Lung (tissue), 12 donors: ENCODE measurements around the gene PCDHGC3. TPM values are rescaled to one million over a fixed set of nuclear protein-coding genes. Genes with fewer than 3 reads are reported as not detected.

ENCODE experiments used
- ATAC-seq: fragments of 200-7000 bp; cut with Tn5 transposase; one replicate; pipeline ENCODE4 v1.9.1; 2020; ENCODE audit warnings: moderate number of reproducible peaks; ENCODE audit not compliant: insufficient read depth, low FRiP score
- DNase-seq, 3 donors: peaks; one replicate each; pipeline ENCODE4 v3.0.0-alpha.2; 2013 to 2017
- H3K27ac ChIP-seq, 2 donors: one replicate each; pipeline ENCODE4 v1.5.1; 2013; ENCODE audit warnings: mild to moderate bottlenecking in 2 of 2, moderate library complexity in 2 of 2, control low read depth in 1 of 2, inconsistent platforms in 1 of 2, low read depth in 1 of 2, low read length in 1 of 2
- H3K27me3 ChIP-seq, 3 donors: one replicate each; pipeline ENCODE4 v1.5.1; 2013; ENCODE audit warnings: low read length in 2 of 3; ENCODE audit not compliant: control insufficient read depth in 3 of 3, insufficient read depth in 3 of 3
- H3K36me3 ChIP-seq, 4 donors: one replicate each; pipeline ENCODE4 v1.5.1; 2013; ENCODE audit warnings: low read length in 4 of 4, mild to moderate bottlenecking in 1 of 4, moderate library complexity in 1 of 4; ENCODE audit not compliant: control insufficient read depth in 4 of 4, insufficient read depth in 4 of 4
- H3K4me1 ChIP-seq, 5 donors: one replicate each; pipeline ENCODE4 v1.5.1; 2013; ENCODE audit warnings: low read length in 5 of 5, mild to moderate bottlenecking in 2 of 5, moderate library complexity in 1 of 5; ENCODE audit not compliant: control insufficient read depth in 5 of 5, insufficient read depth in 5 of 5
- H3K4me3 ChIP-seq: one replicate; pipeline ENCODE4 v1.5.1; 2013; ENCODE audit warnings: mild to moderate bottlenecking, control low read depth, moderate library complexity
- H3K9ac ChIP-seq, 2 donors: one replicate each; pipeline ENCODE4 v1.5.1; 2013; ENCODE audit warnings: low read length in 2 of 2, control low read depth in 1 of 2; ENCODE audit not compliant: insufficient read depth in 1 of 2
- H3K9me3 ChIP-seq, 4 donors: one replicate each; pipeline ENCODE4 v1.5.1; 2013; ENCODE audit warnings: low read length in 3 of 4, mild to moderate bottlenecking in 1 of 4, moderate library complexity in 1 of 4; ENCODE audit not compliant: control insufficient read depth in 4 of 4, insufficient read depth in 3 of 4
- CTCF ChIP-seq: IDR thresholded peaks from 2 replicates; pipeline ENCODE4 v1.5.1; 2012; ENCODE audit warnings: mild to moderate bottlenecking; ENCODE audit errors: control extremely low read depth, extremely low read depth
- WGBS, 2 donors: extraction: QIAGEN DNeasy Blood & Tissue Kit; methylation state at CpG; one replicate each; pipeline ENCODE4 v1.1.7; 2013; 5-methylcytosine and 5-hydroxymethylcytosine counted together
- polyA plus RNA-seq, 2 donors: library from polyadenylated mRNA; stranded (reverse); fragments of 200-250 nt; gene quantifications; one replicate each; pipeline ENCODE4 v1.2.1, GENCODE V29; 2013
- total RNA-seq, 2 donors: library from RNA; depleted of rRNA in 1 of 2; stranded (reverse); fragments of >200 nt in 1 of 2; gene quantifications; one replicate each; pipeline ENCODE4 v1.2.1, GENCODE V29; 2014 to 2021
- donor health status: control.
- donor health status: control.
- donor health status: Bipolar disorder and iron deficiency.
- donor health status: healthy.
- donor health status: DM: yes; HTN: yes; CAD: no.

PCDHGC3 gene
- total and polyA plus RNA-seq, 4 donors = 44.8 to 116 (median 68.7) TPM

GRCh38 chr5:141441571-141442170 lies 34.1 kb upstream of the PCDHGC3 start:
- 51 to 58% methylated on average over 50 of the region's 50 CpGs for WGBS, 2 donors
- Histone ChIP-seq H3K4me3 (no peak overlapping the region), H3K9ac (no peak overlapping the region), H3K36me3 (peaks cover 0 to 18% (median 2%) of the 10 kb centered on the region in 4 donors), H3K27me3 (no peaks in the 10 kb centered on the region), H3K4me1 (no peaks in the 10 kb centered on the region), H3K9me3 (peaks cover 9 to 23% (median 16%) of the 10 kb centered on the region in 4 donors), H3K27ac (no peak overlapping the region)
- TF ChIP-seq CTCF = no peak
- ATAC-seq (no peak), DNase-seq (no peak)

- H3K36me3 ChIP-seq = no peaks in the 10 kb centered on the region
- ATAC-seq (no peak), DNase-seq (no peak)
- TF ChIP-seq CTCF = no peak
- no peak overlapping the region for H3K9ac ChIP-seq
- no peak overlapping the region for H3K27ac ChIP-seq
- no peaks in the 10 kb centered on the region for H3K27me3 ChIP-seq
- 95 to 96% methylated on average over 3 of the region's 3 CpGs for WGBS, 2 donors
- H3K4me1 ChIP-seq = no peaks in the 10 kb centered on the region
- no peak overlapping the region for H3K4me3 ChIP-seq
- H3K9me3 ChIP-seq = no peaks in the 10 kb centered on the region
These were observed 10.4 kb upstream of the PCDHGC3 start for GRCh38 chr5:141465351-141465750.

DNA sequence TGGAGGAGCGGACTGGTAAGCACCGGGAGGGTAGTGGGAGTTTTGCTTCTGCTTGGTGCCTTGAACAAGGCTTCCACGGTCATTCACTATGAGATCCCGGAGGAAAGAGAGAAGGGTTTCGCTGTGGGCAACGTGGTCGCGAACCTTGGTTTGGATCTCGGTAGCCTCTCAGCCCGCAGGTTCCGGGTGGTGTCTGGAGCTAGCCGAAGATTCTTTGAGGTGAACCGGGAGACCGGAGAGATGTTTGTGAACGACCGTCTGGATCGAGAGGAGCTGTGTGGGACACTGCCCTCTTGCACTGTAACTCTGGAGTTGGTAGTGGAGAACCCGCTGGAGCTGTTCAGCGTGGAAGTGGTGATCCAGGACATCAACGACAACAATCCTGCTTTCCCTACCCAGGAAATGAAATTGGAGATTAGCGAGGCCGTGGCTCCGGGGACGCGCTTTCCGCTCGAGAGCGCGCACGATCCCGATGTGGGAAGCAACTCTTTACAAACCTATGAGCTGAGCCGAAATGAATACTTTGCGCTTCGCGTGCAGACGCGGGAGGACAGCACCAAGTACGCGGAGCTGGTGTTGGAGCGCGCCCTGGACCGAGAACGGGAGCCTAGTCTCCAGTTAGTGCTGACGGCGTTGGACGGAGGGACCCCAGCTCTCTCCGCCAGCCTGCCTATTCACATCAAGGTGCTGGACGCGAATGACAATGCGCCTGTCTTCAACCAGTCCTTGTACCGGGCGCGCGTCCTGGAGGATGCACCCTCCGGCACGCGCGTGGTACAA lies 556 bp downstream of the PCDHGC3 start:
- peaks cover 0 to 13% (median 0%) of the 10 kb centered on the region in 3 donors for H3K27me3 ChIP-seq

More for the DNA sequence above, 556 bp downstream of the PCDHGC3 start:
- H3K36me3 ChIP-seq = peaks cover 0 to 9% (median 5%) of the 10 kb centered on the region in 4 donors
- TF ChIP-seq CTCF = no peak
- WGBS, 2 donors = 1 to 2% methylated on average over 58 of the region's 58 CpGs
- peak; percentile 89 to 94 (median 92) for DNase-seq
- peak overlapping the region; percentile 79 to 87 for H3K27ac ChIP-seq
- peak overlapping the region; percentile 61 for H3K4me3 ChIP-seq
- peak; percentile 47 for ATAC-seq
- H3K9me3 ChIP-seq = peaks cover 0 to 5% (median 0%) of the 10 kb centered on the region in 4 donors
- H3K9ac ChIP-seq = peak overlapping the region in 1 of 2 donors; percentile 99
- peaks cover 0 to 56% (median 17%) of the 10 kb centered on the region in 5 donors for H3K4me1 ChIP-seq
